HG02852 (cell line): ENCODE results near the gene ZNF691.
"Not testable (repeated sequence)": the region's sequence is repeated elsewhere in the genome, so short reads cannot be mapped to it uniquely, and the experiment has no call there.

Source experiments
- ATAC-seq: cut with Tn5 transposase; IDR thresholded peaks from one replicate; pipeline ENCODE4 v1.9.1; 2021; ENCODE audit warnings: mild to moderate bottlenecking, moderate library complexity; ENCODE audit not compliant: unreplicated experiment

The ZNF691 gene, protein sequence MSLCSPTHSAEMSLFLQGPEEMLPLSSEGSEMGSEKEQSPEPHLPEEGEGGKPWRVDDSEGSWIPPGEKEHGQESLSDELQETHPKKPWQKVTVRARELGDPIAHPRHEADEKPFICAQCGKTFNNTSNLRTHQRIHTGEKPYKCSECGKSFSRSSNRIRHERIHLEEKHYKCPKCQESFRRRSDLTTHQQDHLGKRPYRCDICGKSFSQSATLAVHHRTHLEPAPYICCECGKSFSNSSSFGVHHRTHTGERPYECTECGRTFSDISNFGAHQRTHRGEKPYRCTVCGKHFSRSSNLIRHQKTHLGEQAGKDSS

DNA sequence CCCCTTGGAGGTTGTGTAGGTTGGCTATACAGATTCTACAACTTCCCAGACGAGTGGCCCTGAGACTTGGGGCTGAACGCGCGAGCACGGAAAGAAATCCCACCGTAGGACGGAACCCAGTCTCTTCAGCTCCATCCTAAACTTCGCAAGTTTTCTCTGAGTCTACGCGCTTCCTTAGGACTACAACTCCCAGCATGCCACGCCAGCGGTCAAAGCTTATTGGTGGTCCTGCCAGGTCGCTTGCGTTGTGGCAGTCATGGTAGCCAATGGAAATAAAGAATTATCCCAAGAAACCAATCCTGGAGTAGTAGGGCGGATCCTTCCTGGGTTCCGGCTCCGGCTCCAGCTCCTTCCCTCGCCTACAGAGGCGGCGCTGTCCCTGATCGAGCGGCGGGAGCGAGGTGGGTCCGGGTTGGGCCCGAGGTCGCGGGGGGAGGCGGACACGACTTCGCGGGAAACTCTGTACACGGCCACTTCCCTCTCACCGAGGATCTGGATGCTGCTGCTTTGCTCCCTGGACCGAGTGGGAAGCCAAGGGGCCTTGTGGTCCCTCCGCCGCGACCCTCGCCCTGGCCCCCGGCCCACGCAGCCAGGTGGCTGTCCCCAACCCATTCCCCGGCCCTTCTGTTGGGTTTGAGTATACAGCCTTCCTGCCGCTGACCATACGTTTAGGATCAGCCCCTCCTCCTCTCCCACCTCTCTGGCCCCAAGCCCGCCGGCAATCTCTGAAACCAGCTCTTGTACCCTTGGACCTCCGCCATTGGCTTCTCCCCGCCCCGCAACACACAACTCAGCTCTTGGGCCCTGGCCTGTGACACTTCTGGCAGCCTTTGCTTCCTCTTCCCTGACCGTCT lies at the start of gene ZNF691:
ZNF691 (plus strand) TSS at position 357 of the 854 bp plus-strand sequence. CDS start 3,046 bp downstream, outside the sequence.
- ATAC-seq = peak; percentile 96

DNA sequence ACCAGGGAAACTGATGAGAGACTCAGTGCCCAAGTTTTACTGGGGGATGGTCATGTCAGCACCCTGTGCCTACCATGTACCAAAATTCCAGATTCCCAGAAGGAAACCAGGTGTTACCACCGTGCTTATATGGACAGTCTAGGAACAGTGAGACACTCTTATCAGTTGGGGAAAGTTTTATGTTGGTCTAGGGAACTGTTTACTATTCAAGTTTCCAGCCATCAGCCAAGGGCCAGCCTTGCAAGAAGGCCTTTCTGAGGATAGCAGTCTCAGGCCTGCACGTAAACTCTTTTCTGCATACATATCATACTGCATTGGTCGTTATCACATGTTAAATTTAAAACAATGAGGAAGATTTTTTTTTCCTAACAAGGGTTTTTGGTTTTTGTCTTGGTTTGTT lies 49.0 kb upstream of the ZNF691 start:
- no peak for ATAC-seq

DNA sequence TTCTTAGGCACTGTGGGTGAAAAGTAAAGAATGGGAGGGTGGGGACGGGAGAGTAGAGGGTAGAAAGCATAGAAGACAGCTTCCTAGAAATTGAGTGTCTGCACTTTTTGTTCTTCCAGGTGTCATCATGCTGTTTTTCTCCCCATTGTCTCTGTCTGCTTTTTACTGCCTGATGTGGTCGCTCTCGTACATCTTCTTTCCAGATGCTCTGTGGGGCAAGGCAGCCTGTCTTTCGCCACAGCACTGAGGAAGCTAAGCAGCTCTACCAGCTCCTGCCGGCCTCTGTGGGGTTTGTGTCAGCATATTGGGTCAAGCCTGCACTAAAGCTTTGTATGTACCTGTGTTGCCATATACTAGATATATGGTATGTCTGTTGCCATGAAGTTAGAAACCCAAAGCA lies 48.4 kb upstream of the ZNF691 start:
- ATAC-seq = no peak

DNA sequence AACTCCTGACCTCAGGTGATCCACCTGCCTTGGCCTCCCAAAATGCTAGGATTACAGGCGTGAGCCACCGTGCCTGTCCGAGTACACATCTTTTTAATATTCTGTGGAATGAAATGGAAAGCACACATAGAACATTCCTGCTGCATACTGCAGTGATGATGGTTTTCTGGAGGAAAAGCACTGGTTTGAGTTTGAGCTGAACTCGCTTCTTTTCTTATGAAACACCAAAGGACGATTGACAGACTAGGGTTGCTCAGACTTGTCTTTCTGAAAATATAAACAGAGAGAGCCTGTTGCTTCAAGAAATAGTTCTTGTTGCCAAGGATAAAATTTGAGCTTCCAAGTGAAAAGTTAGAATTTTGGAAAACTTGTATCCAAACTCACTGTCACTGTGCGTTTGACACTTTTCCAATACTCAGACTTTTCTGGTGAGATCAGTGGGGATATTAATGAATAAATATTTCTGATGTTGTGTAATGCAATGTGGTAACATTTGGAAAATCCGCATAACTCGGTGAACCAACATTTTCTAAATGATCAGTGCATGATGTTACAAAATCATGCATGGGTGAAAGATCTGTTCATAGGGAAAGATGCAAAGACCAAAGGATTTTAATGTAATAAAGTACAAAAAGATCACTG lies 44.5 kb upstream of the ZNF691 start:
- ATAC-seq = no peak

DNA sequence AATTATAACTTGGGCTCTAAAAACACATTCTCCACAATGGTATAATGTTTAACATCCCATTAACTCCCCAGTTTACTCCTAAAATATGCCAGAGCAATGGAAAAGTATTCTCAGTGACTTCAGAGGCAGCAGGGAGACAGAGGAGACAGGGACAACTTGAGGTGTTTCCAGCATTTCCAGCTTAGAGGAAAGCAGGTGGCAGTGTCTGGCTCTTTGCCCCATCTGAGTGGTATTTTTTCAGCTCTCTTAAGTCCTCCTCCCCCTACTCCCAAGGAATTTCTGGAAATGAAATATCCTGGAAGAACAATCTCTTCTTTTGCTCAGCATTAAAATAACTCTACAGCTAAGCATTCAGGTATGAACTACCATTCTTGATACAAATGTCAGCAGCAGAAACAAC lies 40.2 kb upstream of the ZNF691 start:
- ATAC-seq = no peak

DNA sequence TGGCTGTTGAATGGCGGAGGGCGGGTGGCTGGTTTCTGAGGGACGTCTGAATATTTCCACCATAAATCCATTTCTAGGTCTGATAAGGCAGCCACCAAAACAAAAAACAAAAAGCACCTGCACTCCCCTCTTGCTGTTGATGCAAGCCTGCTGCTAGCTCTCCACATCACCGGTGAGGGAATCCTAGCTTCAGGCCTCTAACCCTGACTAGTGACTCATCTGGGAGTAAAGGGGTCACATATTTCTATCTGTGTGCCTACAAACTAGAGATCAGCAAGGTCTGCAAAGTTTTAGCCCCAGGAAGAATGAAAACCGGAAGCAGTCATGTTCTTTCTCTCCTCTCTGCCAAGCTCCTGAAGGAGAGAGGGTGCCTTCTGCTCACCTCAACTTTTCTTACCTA lies 39.8 kb upstream of the ZNF691 start:
- no peak for ATAC-seq

DNA sequence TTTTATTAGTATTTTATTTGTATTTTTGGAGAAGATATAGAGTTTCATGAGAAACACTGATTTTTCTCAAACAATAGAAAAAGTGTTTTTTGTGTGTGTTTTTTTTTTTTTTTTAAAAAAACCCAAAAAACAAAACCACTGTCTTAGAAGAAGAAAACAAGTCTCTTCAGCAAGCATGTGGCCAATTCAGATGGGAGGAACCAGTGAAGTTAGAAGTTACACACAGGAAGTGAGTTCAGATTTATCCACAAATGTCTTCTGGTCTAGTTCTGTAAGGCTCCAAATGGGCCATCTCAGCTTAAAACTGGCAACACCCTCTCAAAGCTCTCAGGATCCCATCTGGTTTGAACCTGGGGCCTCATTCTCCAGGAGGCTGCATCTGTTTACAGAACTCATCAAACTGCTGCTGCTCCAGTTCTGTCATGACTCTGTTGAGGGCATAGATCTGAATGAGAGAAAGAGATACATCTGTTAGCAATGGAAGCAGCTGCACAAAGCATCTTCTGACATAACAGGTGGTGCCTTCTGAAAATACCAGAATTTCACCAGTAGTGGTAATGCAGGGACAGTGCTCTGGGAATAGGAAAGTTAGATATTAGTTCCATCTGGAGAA lies 39.3 kb upstream of the ZNF691 start:
- no peak for ATAC-seq

DNA sequence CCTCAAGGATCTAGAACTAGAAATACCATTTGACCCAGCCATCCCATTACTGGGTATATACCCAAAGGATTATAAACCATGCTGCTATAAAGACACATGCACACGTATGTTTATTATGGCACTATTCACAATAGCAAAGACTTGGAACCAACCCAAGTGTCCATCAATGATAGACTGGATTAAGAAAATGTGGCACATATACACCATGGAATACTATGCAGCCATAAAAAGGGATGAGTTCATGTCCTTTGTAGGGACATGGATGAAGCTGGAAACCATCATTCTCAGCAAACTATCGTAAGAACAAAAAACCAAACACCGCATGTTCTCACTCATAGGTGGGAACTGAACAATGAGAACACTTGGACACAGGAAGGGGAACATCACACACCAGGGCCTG lies 31.6 kb upstream of the ZNF691 start:
- not testable (repeated sequence) for ATAC-seq

DNA sequence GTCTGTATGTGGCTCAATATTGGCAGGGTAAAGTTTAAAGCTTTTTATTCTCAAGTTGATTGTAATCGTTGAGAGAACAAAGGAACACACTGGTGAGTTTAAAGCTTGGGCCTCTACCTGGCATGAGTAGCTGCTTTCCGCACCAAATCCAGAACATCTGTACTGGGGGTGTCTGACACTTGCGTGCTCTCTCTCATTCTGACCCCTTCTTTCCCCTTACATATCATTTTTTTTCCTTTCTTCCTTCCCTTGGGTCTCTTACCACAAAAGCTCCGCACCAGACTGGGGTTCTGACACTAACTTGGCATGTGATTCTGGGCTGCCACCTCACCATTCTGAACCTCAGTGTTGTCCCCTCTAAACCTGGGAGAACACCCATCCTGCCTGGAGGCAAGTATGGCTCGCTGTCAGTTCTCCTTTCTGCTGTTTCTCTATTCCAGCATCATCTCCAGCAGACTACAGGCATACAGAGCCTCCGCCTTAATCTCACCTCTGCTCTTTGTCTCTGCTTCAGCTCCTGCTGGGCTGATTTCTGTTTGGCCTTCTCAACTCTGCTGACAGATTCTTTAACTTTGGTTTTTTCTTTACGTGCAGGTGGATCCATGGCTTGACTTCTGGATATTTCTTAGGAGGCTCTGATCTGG lies 30.4 kb upstream of the ZNF691 start:
- no peak for ATAC-seq

DNA sequence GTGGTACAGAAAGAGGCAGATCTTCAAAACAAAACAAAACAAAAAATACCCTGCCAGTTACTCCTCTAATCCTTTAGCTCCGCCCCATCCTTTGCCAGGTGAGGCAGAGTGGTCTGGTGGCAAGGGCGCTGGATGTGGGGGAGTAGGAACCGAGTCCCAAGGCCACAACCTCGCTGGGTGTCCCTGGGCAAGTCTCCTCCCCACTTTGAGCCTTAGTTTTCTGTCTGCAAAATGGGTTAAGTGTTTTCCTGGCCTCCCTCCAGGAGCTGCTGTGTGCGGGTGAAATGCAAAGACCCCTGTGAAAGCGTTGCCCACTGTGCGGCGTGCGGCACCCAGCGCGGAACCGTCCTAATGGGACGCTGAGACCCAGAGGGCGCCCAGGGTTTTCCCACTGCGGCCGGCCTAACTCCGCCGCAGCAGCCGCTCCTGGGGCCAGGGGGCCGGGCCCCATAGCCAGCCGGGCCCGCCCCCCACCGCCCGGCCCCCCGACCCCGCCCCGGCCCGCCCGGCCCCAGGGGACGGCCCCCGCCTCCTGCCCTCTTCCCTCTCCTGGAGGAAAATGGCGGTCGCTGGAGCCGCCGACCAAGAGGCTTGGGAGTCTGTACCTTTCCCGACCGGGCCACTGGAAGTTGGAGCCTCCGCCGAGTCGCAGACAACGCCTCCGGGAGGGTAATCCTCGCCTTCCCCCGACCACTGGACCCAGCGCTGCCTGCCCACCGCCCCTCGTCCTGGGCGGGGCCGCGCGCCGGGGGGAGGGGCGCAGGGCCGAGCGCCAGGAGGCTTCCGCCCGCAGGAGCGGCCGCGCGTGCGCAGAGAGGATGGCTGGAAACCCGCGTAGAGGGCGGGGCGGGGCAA lies 29.6 kb upstream of the ZNF691 start, which contains the start of the genes ERMAP and SVBP:
ERMAP (plus strand) TSS at position 538 of the 855 bp plus-strand sequence. CDS start 13,327 bp downstream, outside the sequence.
SVBP (minus strand) TSS at position 813 of the 855 bp plus-strand sequence. CDS start 853 bp downstream, outside the sequence.
- ATAC-seq = peak; percentile 83

DNA sequence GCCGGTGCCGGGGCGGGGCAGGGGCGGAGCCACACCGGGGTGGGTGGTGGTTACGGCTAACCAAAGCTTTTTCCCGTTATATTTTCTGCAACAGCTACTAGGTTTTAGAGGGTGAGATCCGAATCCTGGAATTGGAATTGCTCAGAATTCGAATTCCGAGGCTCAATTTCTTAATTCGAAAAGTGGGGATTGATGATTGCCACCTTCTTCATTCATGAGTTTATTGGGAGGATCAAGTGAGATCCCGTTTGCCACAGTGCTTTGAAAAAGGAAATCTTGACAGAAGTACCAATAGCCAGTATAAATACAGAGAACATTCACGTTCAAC lies 29.0 kb upstream of the ZNF691 start:
- ATAC-seq = no peak

DNA sequence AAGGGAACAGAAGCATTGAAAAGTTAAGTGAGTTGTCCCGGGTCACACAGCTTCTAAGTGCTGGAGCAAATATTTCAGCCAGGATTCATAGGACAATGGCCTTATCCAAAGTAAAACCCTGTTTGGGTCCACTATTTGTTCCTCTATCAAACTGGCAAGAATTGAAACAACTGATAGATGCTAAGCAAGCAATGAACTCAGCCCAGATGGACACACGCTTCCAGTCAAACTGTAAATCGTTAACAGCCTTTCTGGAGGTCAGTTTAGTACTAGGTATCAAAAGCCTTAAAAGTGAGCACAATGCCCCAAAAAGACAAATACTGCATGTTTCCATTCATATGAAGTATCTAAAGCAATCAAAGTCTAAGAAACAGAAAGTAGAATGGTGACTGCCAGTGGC lies 28.4 kb upstream of the ZNF691 start:
- ATAC-seq = no peak

DNA sequence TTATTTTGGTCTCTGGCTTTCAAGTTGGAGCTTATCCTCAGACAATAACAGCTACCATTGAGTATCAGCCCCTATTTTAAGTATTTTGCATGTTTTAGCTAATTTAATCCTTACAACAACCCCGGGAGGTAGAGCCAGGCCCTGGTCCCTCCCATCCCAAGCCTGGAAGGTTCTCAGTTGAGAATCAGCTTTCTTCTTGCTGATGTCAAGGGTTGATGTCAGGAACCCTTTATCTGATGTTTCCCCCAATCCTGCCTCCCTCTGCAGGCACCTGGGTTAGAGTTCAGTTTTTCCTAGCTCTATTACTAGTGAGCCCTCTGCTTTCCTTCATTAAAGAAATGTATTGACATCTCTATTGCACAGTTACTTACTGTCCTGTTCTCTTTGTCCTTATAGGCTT lies 25.6 kb upstream of the ZNF691 start:
- no peak for ATAC-seq

DNA sequence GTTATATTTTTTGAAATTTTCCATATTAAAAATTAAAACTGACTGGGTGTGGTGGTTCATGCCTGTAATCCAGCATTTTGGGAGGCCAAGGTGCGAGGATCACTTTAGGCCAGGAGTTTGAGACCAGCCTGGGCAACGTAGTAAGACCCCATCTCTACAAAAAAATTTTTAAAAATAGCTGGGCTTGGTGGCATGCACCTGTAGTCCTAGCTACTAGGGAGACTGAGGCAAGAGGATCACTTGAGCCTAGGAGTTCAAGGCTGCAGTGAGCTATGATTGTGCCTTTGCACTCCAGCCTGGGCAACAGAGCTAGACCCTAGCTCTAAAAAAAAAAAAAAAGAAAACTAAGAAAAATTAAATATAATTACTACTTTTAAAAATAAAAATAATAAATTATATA lies 24.7 kb upstream of the ZNF691 start:
- no peak for ATAC-seq

DNA sequence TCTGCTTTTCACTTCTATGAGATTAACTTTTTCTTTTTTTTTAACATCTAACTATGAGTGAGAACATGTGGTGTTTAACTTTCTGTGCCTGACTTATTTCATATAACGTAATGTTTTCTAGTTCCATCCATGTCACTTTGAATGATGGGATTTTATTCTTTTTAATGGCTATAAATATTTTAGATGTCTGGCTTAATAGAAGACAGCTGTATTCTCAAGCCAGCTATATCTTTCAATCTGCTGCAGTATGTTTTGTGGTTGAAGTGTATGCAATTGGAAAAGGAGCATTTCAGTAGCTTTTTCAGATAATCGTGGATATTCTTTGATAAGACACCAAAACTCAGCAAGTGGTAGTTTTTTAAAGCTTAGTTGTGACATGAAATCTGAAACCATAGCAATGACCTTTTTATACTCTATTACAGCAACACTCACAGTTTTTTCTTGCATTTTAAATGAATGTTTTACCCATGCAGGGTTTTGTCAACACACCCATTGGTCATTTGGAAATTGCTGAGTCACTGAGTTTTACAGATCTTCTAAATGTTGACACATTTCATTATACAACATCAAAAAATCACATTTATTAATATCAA lies 23.5 kb upstream of the ZNF691 start:
- ATAC-seq = no peak

DNA sequence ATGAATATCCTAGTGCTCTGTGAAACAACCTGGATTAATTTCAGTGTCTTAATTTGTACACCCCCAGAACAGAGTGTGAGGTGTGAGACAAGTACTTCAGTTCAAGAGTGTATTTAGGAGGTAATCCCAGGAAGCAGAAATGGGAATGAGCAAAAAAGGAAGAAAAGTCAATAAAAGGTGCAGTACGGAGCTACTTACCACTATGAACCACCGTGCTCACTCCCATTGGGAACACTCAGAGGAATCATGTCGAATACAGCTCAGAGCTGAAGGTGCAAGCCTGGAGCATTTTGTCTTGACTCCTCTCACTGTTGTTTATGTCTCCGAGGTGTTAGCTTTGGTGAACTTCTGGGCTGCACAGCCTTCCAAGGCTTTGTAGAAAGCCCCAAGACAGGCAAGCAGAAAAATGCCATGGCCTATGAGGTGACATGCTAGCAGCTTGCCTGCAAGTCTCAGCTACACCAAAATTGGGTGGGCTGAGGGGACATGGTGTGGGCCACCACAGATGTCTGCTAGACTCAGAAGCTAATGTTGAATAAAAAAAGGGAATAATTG lies 21.9 kb upstream of the ZNF691 start:
- no peak for ATAC-seq

DNA sequence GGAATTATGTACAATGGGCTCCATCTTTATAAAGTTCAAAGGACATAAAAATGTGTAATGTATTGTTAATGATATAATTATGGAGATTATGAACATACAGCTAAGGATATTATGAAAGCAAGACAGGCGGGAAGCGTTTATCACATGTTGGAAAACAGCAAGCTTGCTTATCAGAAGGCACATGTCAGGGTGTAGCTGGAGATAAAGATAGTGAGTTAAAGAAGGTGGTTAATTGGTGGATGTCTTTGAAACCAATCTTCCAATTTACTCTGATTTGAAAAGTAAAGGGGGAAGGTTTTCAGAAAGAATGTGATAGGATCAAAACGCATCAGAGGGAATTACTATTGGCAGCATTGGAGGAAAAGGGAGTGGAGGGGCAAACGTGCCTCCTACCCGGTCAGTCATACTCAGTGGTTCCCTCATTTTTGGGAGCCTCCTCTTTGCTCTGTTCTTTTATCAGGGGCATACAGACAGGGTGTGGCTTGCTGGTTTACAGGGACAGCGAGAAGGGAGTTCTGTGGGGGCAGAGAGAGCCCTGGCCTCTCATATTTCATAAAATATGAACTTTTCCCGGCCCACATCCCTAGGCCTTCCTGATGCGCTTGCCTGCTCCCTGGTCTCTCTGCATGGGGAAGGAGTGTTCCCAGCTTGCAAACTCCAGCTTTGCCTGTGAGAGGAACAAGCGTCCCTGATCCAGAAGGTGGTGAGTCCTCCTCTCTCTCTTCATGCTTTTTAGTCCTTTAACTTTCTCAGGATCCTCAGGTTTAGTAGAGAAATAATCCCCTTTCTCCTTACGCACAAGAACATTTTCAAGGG lies 21.2 kb upstream of the ZNF691 start:
- ATAC-seq = no peak

DNA sequence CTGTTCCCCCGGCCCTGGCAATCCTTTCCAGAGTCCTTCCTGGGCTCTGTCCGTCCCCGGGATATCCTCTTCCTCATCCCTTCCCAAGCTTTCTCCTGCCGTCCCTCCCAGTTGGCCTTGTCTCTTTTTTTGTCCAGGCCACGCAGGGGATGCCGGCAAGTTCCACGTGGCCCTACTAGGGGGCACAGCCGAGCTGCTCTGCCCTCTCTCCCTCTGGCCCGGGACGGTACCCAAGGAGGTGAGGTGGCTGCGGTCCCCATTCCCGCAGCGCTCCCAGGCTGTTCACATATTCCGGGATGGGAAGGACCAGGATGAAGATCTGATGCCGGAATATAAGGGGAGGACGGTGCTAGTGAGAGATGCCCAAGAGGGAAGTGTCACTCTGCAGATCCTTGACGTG lies 15.8 kb upstream of the ZNF691 start:
- ATAC-seq = no peak
